Astrocyte of the cerebellum (primary cell): ENCODE data around the gene MOSPD3.
A peak's percentile ranks its signal among the peaks of the same experiment; 100 is the strongest.

Experiments used
- DNase-seq: peaks from one replicate; pipeline ENCODE4 v3.0.0-alpha.2; 2011; ENCODE audit warnings: low read depth
- H3K4me3 ChIP-seq: 2 replicates; pipeline ENCODE4 v1.5.1; 2011; ENCODE audit warnings: mild to moderate bottlenecking, low read depth, low read length, moderate library complexity
- in situ Hi-C: cut with HindIII; loops from 2 replicates; pipeline ENCODE4 v1.10.0; 2017; ENCODE audit warnings: low sequenced_read_pairs
- TF ChIP-seq, protein P1 (sequence below): IDR thresholded peaks from 2 replicates; pipeline ENCODE4 v1.5.1; 2012; ENCODE audit warnings: low read length, low read depth, moderate library complexity, mild to moderate bottlenecking; ENCODE audit errors: missing control alignments

MOSPD3 gene

DNA sequence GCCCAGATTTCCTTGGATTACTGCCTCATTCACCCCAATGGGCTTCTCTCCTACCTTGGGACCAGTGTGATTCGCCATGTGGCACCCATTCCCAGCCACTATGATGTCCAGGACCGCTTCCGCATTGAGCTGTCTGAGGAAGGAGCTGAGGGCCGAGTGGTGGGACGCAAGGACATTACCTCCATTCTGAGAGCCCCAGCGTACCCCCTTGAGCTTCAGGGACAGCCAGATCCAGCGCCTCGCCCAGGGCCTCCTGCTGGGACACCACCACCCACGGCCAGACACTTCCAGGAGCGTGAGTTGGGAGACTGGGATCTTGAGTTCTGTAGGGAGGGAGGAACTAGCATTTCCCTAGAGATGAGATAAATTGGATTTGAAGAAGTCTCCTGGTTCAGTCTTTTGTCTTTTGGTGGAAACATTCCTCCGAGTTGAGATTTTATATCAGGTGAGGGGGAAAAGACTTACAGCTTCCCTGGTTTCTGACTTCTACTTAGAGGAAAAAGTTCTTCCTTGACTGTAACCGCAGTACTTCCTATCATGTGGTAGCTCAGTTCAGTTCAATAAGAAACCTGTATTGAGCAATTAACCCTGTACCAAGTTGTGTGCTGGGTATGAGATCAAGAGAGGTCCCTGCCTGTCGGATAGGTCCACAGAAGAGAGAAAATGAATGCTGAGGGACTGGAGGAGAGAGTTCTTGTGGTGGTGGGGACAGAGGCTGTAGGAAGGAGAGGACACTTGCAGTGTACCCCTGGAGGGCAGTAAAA lies 1.3 kb downstream of the MOSPD3 start:
- no peak for DNase-seq
- in situ Hi-C loops, result no loop called here
- H3K4me3 ChIP-seq, result peak overlapping the region; percentile 52
- TF ChIP-seq, protein P1, sequence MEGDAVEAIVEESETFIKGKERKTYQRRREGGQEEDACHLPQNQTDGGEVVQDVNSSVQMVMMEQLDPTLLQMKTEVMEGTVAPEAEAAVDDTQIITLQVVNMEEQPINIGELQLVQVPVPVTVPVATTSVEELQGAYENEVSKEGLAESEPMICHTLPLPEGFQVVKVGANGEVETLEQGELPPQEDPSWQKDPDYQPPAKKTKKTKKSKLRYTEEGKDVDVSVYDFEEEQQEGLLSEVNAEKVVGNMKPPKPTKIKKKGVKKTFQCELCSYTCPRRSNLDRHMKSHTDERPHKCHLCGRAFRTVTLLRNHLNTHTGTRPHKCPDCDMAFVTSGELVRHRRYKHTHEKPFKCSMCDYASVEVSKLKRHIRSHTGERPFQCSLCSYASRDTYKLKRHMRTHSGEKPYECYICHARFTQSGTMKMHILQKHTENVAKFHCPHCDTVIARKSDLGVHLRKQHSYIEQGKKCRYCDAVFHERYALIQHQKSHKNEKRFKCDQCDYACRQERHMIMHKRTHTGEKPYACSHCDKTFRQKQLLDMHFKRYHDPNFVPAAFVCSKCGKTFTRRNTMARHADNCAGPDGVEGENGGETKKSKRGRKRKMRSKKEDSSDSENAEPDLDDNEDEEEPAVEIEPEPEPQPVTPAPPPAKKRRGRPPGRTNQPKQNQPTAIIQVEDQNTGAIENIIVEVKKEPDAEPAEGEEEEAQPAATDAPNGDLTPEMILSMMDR, result no peak

DNA sequence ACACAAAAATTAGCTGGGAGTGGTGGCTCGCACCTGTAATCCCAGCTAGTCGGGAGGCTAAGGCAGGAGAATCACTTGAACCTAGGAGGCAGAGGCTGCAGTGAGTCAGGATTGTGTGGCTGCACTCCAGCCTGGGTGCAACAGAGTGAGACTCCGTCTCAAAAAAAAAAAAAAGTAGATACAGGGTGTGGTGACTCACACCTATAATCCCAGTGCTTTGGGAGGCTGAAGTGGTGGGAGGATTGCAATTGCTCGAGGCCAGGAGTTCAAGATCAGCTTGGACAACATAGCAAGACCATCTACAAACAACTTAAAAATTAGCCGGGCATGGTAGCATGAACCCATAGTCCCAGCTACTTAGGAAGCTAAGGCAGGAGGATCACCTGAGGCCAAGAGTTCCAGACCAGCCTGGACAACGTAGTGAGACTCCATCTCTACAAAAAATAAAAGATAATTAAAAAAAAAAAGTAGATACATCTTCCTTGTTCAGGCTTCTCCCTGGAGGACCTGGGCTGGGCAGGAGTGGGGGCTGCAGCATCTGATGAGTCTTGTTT lies 2.0 kb downstream of the MOSPD3 start:
- no peak overlapping the region for H3K4me3 ChIP-seq
- in situ Hi-C loops, result no loop called here
- no peak for DNase-seq
- TF ChIP-seq, protein P1, result no peak

DNA sequence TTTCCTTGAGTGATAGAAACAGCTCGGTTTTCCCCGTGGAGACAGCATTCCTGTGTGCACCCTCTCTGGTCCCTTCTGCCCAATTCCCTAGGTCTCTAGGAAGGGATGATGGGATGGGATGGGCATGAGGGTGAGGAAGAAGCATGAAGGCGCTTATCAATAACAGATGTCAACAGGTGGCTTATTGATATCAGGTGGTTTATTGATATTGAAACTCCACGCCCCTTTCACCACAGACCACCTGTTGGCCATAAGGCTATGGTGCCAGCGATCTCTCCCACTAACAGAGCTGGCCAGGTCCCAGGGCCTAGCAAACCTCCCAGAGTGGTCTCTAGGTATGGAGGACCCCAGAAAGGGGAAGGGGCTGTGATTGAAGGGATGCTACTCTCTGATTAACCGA lies 7.9 kb downstream of the MOSPD3 start:
- DNase-seq, result no peak
- in situ Hi-C loops, result no loop called here
- TF ChIP-seq, protein P1, result no peak
- H3K4me3 ChIP-seq, result no peak overlapping the region

DNA sequence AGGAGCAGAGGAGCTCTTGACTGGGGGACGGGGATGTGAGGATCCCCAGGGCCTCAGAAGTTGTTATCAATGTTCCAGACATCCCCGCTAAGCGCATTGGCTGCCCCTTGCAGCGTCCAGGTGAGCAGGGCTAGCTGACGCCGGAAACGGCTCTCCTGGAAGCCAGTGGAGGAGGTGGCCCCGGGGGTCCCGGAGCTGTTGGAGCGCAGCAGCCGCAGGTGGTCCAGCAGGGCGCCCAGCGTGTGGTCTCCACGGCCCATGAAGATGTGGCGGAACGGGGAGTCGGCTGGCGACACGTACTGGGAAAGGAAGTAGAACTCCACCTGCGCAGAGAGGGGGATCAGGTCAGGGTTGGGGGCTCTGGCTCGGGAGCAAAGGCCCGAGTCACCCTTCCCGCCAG lies 8.5 kb downstream of the MOSPD3 start:
- DNase-seq, result no peak
- H3K4me3 ChIP-seq, result no peak overlapping the region
- in situ Hi-C loops, result no loop called here
- TF ChIP-seq, protein P1, result no peak

DNA sequence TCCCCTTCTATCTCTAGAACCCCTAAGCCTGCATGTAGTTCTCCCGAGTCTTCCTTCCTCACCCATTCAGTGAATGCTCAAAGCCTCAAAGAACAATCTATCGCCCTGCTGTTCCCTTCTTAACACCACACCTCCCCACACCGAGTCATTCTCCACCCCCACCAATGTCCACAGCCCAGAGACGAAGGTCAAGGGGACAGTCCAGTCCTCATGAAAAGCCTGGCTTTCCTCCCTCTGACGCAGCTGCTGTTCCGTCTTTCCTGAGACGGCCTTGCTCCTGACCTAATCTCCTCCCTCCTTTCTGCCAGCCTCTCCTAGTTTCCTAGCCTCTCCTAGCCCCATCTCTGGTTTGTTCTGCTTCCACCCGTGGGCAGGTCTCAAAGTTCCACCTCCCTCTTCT lies 9.2 kb downstream of the MOSPD3 start:
- no peak for DNase-seq
- no peak overlapping the region for H3K4me3 ChIP-seq
- in situ Hi-C loops, result no loop called here
- TF ChIP-seq, protein P1, result no peak

DNA sequence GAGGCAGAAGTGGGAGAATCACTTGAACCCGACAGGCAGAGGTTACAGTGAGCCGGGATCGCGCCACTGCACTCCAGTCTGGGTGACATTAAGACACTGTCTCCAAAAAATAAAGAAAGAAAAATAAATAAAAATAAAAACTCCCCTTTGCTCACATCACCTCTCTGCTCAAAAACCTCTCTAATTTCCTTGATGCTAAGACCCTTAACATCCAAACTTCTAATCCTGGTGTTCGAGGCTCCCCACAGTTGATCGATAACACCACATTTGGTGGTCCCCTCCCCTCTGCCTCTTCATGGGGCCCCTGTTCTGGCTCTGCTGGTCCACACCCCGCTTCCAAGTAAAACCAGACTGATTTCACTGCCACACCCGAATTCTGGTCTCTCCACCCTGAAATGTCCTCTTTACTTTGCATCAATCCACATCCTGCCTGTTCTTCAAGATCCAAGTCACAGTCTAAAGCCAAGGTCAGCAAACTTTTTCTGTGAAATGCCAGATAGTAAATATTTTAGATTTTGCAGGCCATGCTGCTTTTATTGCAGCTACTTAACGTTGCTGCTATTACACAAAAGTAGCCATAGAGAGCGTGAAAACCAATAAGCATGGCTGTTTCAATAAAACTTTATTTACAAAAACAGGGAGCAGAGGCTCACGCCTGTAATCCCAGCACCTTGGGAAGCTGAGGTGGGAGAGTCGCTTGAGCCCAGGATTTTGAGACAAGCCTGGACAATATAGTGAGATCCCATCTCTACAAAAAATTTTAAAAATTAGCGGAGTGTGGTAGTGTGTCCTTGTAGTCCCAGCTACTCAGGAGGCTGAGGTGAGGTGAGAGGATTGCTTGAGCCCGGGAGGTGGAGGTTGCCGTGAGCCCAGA lies 11.8 kb downstream of the MOSPD3 start:
- H3K4me3 ChIP-seq, result no peak overlapping the region
- in situ Hi-C loops, result no loop called here
- TF ChIP-seq, protein P1, result no peak
- no peak for DNase-seq
